ENCODE measurements around the gene KLC1.

DNA sequence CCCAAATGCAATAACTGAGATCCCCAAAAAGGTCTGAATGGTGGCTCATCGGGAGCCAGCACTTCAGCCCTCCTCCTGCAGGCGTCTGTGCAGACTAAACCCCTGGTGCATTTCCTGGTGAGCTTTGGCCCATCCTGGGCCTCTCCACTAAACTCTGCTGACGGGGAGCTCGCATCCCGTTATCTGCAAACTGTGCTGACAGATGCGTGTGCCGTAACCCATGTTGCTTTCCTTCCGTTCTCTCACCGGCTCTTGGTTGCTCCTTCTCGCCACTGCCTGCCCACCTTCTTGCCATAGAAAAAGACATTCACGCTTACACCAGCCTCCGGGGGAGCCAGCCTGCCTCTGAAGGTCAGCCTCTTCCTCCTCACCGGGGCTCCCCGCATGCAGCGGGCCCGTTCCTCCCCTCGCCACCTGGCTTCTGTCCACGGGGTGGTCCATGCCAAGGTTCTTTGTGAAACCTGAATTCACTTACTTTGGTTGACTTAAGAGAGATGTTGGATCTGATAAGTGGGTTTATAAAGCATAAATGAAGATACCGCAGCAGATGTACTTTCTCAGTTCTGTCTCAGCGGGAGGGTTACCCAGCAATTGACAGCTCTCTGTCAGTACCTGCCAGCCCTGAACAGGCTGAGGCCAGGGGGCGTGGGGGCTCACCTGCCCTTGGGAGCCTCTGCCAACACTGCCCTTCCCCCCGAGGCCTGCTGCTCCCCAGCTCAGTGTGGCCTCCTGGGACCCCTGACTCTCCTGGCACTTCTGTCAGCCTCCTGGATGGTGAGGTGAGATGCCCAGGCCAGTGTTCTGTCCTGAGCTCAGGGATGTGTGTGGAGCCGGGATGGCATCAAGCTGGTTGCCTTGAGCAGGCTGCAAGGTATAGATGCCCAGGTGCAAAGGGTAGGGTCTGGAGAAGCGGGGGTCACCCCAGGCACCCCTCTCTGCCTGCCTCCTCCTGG is 100.8 kb downstream of the KLC1 start:
- TF ChIP-seq ATF2 (IDR thresholded peaks at IDR 0.05; ENCODE audit: low read length) = no peak
- no peak for TF ChIP-seq NANOG (IDR thresholded peaks at IDR 0.05; ENCODE audit: insufficient read depth, low read depth, low read length, poor library complexity, severe bottlenecking)
- TF ChIP-seq POLR2AphosphoS5 (IDR thresholded peaks at IDR 0.05; ENCODE audit: low read depth, low read length) = no peak
- no peak for TF ChIP-seq USF2 (IDR thresholded peaks at IDR 0.05; ENCODE audit: low read length)
- no peak for TF ChIP-seq CTCF (IDR thresholded peaks at IDR 0.05; ENCODE audit: control extremely low read depth in 1 of 3, insufficient read depth in 1 of 3, low read depth in 1 of 3, low read length in 3 of 3)
- no peak for TF ChIP-seq HDAC2 (IDR thresholded peaks at IDR 0.05; ENCODE audit: borderline replicate concordance in 1 of 2, low read depth in 2 of 2, low read length in 2 of 2)
- no peak for TF ChIP-seq EZH2 (IDR thresholded peaks at IDR 0.05; ENCODE audit: low read depth, low read length, severe bottlenecking)
- no peak for TF ChIP-seq TCF12 (IDR thresholded peaks at IDR 0.05; ENCODE audit: low read depth, low read length)
- TF ChIP-seq POLR2A (IDR thresholded peaks at IDR 0.05; ENCODE audit: control extremely low read depth in 1 of 2, low read depth in 2 of 2, low read length in 2 of 2) = no peak
- no peak for TF ChIP-seq YY1 (IDR thresholded peaks at IDR 0.05; ENCODE audit: low read depth, low read length)
- no peak for TF ChIP-seq CHD2 (IDR thresholded peaks at IDR 0.05; ENCODE audit: low read length)
- no peak for TF ChIP-seq TAF1 (IDR thresholded peaks at IDR 0.05; ENCODE audit: low read depth, low read length)
